A549 (cell line): ENCODE results near the gene RAB23. TPM values are rescaled to one million over a fixed set of nuclear protein-coding genes. Genes with fewer than 3 reads are reported as not detected.

Source experiments
- ATAC-seq, 2 experiments: fragments of 200-7000 bp in 1 of 2; fragments of >200 bp in 1 of 2; cut with Nextera tagmentation in 1 of 2; cut with Tn5 transposase in 1 of 2; 3 replicates each; pipeline versions ENCODE4 v1.8.0 to v1.9.1; 2018 to 2020; ENCODE audit warnings: mild to moderate bottlenecking in 1 of 2, moderate library complexity in 1 of 2
- CTCF ChIA-PET: fragments of 300-600 bp; sonication (Branson Sonifier 250); formaldehyde crosslinking; extraction: SDS; loops from one replicate; lab custom pipeline; 2021; ENCODE audit warnings: antibody characterized with exemption, inconsistent platforms; lab: Yijun Ruan, JAX
- POLR2A ChIA-PET: fragments of 350-600 bp; formaldehyde crosslinking; extraction: SDS; loops from one replicate; lab custom pipeline; 2021; ENCODE audit warnings: antibody characterized with exemption, inconsistent platforms; lab: Yijun Ruan, JAX
- DNase-seq, 2 experiments: peaks; one replicate each; pipeline versions ENCODE4 v3.0.0 to v3.0.0-alpha.2; 2011 to 2016; ENCODE audit warnings: low read depth in 1 of 2, low spot score in 1 of 2
- FAIRE-seq: peaks from 2 replicates; lab custom pipeline; 2011; peaks lifted over from hg19 to GRCh38; lab: Jason Lieb, UNC
- H3K27ac ChIP-seq, 2 experiments: fragments of >200 bp; sonication (Bioruptor Twin); formaldehyde crosslinking; 3 replicates each; pipeline ENCODE4 v1.5.1; 2016 to 2017
- H3K4me1 ChIP-seq: fragments of >200 bp; sonication (Bioruptor Twin); formaldehyde crosslinking; 3 replicates; pipeline ENCODE4 v1.6.1; 2016
- H3K4me2 ChIP-seq: fragments of >200 bp; sonication (Bioruptor Twin); formaldehyde crosslinking; 3 replicates; pipeline ENCODE4 v1.6.1; 2016
- H3K4me3 ChIP-seq: fragments of >200 bp; sonication (Bioruptor Twin); formaldehyde crosslinking; 3 replicates; pipeline ENCODE4 v1.5.1; 2016
- H3K9me3 ChIP-seq: fragments of >200 bp; sonication (Bioruptor Twin); formaldehyde crosslinking; 3 replicates; pipeline ENCODE4 v1.6.1; 2016
- ATOH8 ChIP-seq: fragments of 250-450 bp; sonication (Bioruptor Pico); IDR thresholded peaks from 2 replicates; pipeline ENCODE4 v1.5.0; 2020; ENCODE audit warnings: low read depth, mild to moderate bottlenecking, moderate library complexity
- BCL3 ChIP-seq: fragments of >200 bp; sonication (Bioruptor Twin); formaldehyde crosslinking; IDR thresholded peaks from 3 replicates; pipeline ENCODE4 v1.6.1; 2016
- BHLHE40 ChIP-seq: IDR thresholded peaks from 2 replicates; pipeline ENCODE4 v1.6.1; 2012; ENCODE audit warnings: low read depth, low read length, inconsistent platforms
- CBX2 ChIP-seq: fragments of 200-600 bp; sonication (generic); IDR thresholded peaks from 2 replicates; pipeline ENCODE4 v1.6.1; 2016; ENCODE audit warnings: low read depth, mild to moderate bottlenecking, borderline replicate concordance
- CEBPB ChIP-seq, 2 experiments: fragments of >200 bp in 1 of 2; sonication (Bioruptor Twin) in 1 of 2; formaldehyde crosslinking in 1 of 2; IDR thresholded peaks; 2 replicates each; pipeline ENCODE4 v1.6.1; 2012 to 2016
- CHD2 ChIP-seq: fragments of 150-350 bp; IDR thresholded peaks from 2 replicates; pipeline ENCODE4 v1.6.1; 2014; ENCODE audit warnings: low read length; ENCODE audit not compliant: partially characterized antibody
- HDAC2 ChIP-seq: fragments of 200-600 bp; sonication (generic); IDR thresholded peaks from 2 replicates; pipeline ENCODE4 v1.6.1; 2016
- HEYL ChIP-seq: fragments of 250-450 bp; sonication (Bioruptor Pico); IDR thresholded peaks from 2 replicates; pipeline ENCODE4 v1.8.0; 2021; ENCODE audit warnings: mild to moderate bottlenecking, moderate library complexity
- HMGXB4 ChIP-seq: fragments of 250-450 bp; sonication (Bioruptor Pico); IDR thresholded peaks from 2 replicates; pipeline ENCODE4 v1.5.0; 2021; ENCODE audit warnings: mild to moderate bottlenecking, moderate library complexity, borderline replicate concordance
- JUN ChIP-seq, 2 experiments: fragments of >200 bp; sonication (Bioruptor Twin); formaldehyde crosslinking; IDR thresholded peaks; 2 replicates in 1 of 2; 3 replicates in 1 of 2; pipeline ENCODE4 v1.6.1; 2016 to 2017
- MAX ChIP-seq: IDR thresholded peaks from 2 replicates; pipeline ENCODE4 v1.6.1; 2012
- MAZ ChIP-seq: fragments of 150-350 bp; IDR thresholded peaks from 2 replicates; pipeline ENCODE4 v1.6.1; 2014; ENCODE audit warnings: antibody characterized with exemption, low read depth, low read length, borderline replicate concordance
- MYC ChIP-seq: IDR thresholded peaks from 2 replicates; pipeline ENCODE4 v1.6.1; 2012; ENCODE audit warnings: mild to moderate bottlenecking, inconsistent platforms, low read length, improper control_type of control experiment, borderline replicate concordance
- POLR2AphosphoS2 ChIP-seq: conservative IDR thresholded peaks from 2 replicates; pipeline ENCODE4 v1.6.1; 2012; ENCODE audit warnings: low read length, improper control_type of control experiment, inconsistent platforms
- RNF2 ChIP-seq: fragments of 200-600 bp; sonication (generic); IDR thresholded peaks from 2 replicates; pipeline ENCODE4 v1.6.1; 2016; ENCODE audit warnings: low read depth, mild to moderate bottlenecking, antibody characterized with exemption, moderate library complexity, borderline replicate concordance
- SREBF2 ChIP-seq: fragments of 450-650 bp; IDR thresholded peaks from 2 replicates; pipeline ENCODE4 v1.6.1; 2014; ENCODE audit warnings: mild to moderate bottlenecking, moderate library complexity
- WGBS: methylation state at CpG from one replicate; pipeline ENCODE4 v1.1.6; 2017; ENCODE audit errors: missing lambda C conversion rate; 5-methylcytosine and 5-hydroxymethylcytosine counted together
- polyA plus RNA-seq, 4 experiments: library from polyadenylated mRNA; depleted of rRNA in 3 of 4; stranded (reverse); fragments of >200 nt; fragmentation: RNase III in 1 of 4; extraction: RNeasy Plus Mini Kit Qiagen cat#74134 plus additional on column Dnase treatment in 1 of 4; gene quantifications; 2 replicates in 3 of 4; 3 replicates in 1 of 4; pipeline ENCODE4 v1.2.3, GENCODE V29; 2011 to 2017

RAB23 gene
- polyA plus RNA-seq, 2 of the 4 experiments (the other 2 are of a cell fraction): 8.6 to 21.5 TPM

GRCh38 chr6:57138026-57138425, 84.1 kb downstream of the RAB23 start:
- Histone ChIP-seq H3K4me2 (no peak overlapping the region), H3K9me3 (no peaks in the 10 kb centered on the region), H3K4me3 (no peak overlapping the region), H3K4me1 (peaks cover 15% of the 10 kb centered on the region; the same call in 2 of the 3 replicates)
- 94% methylated on average over 11 of the region's 11 CpGs for WGBS
- no peak for DNase-seq
- CTCF ChIA-PET: no interaction called here
- TF ChIP-seq MAX: no peak
- TF ChIP-seq, all 56 proteins: peak for 0
- H3K27ac ChIP-seq: no peak overlapping the region
- FAIRE-seq (no peak), ATAC-seq (no peak)
- POLR2A ChIA-PET: no interaction called here

GRCh38 chr6:57137350-57137749, 84.8 kb downstream of the RAB23 start:
- POLR2A ChIA-PET: no interaction called here
- Histone ChIP-seq H3K4me2 (no peak overlapping the region), H3K4me3 (no peak overlapping the region), H3K9me3 (no peaks in the 10 kb centered on the region), H3K27ac (no peak overlapping the region), H3K4me1 (peaks cover 15% of the 10 kb centered on the region; the same call in 2 of the 3 replicates)
- WGBS: 84% methylated on average over 2 of the region's 2 CpGs
- TF ChIP-seq MYC: no peak
- no peak for TF ChIP-seq HDAC2
- no peak for TF ChIP-seq HMGXB4 (CRISPR knock-in tag)
- no peak for TF ChIP-seq MAZ
- no peak for TF ChIP-seq JUN (IDR thresholded peaks at IDR 0.05)
- TF ChIP-seq BHLHE40: no peak
- TF ChIP-seq ATOH8: no peak
- TF ChIP-seq HEYL (CRISPR knock-in tag): no peak
- no peak for TF ChIP-seq BCL3
- no peak for TF ChIP-seq SREBF2
- TF ChIP-seq CEBPB (IDR thresholded peaks at IDR 0.05): no peak
- TF ChIP-seq CHD2: no peak
- no peak for TF ChIP-seq RNF2
- TF ChIP-seq POLR2AphosphoS2: no peak
- TF ChIP-seq CBX2: no peak
- FAIRE-seq (no peak), ATAC-seq (no peak), DNase-seq (no peak)
- CTCF ChIA-PET: no interaction called here

Other genes with a start within 250 kb of the RAB23 start
- gene KIAA1586, start 175.6 kb downstream of the RAB23 start, polyA plus RNA-seq (2011; rRNA removed): 4.6 and 6.3 TPM in 2 replicates
- 4.4 to 5.0 TPM (median 4.7 TPM) in 3 replicates for gene KIAA1586, start 175.6 kb downstream of the RAB23 start, polyA plus RNA-seq (2017; fragmentation: RNase III; extraction: RNeasy Plus Mini Kit Qiagen cat#74134 plus additional on column Dnase treatment)
- 18.6 and 23.0 TPM in 2 replicates for gene ZNF451, start 132.1 kb downstream of the RAB23 start, polyA plus RNA-seq (2011; rRNA removed)
- 7.6 to 8.9 TPM (median 8.7 TPM) in 3 replicates for gene ZNF451, start 132.1 kb downstream of the RAB23 start, polyA plus RNA-seq (2017; fragmentation: RNase III; extraction: RNeasy Plus Mini Kit Qiagen cat#74134 plus additional on column Dnase treatment)
- 10.2 and 13.9 TPM in 2 replicates for gene BAG2, start 50.0 kb downstream of the RAB23 start, polyA plus RNA-seq (2011; rRNA removed)
- 8.7 to 9.5 TPM (median 9.3 TPM) in 3 replicates for gene BAG2, start 50.0 kb downstream of the RAB23 start, polyA plus RNA-seq (2017; fragmentation: RNase III; extraction: RNeasy Plus Mini Kit Qiagen cat#74134 plus additional on column Dnase treatment)
- 16.5 and 20.1 TPM in 2 replicates for gene PRIM2, start 95.3 kb upstream of the RAB23 start, polyA plus RNA-seq (2011; rRNA removed)
- 15.0 to 16.2 TPM (median 15.2 TPM) in 3 replicates for gene PRIM2, start 95.3 kb upstream of the RAB23 start, polyA plus RNA-seq (2017; fragmentation: RNase III; extraction: RNeasy Plus Mini Kit Qiagen cat#74134 plus additional on column Dnase treatment)